Neutrophil (primary cell): ENCODE measurements around the gene PCGF3.

ENCODE experiments used
- H3K27ac ChIP-seq: fragments of 200-600 bp; sonication (generic); 2 replicates; pipeline ENCODE4 v1.5.1; 2016; ENCODE audit warnings: mild to moderate bottlenecking, moderate library complexity
- H3K27me3 ChIP-seq: fragments of 200-600 bp; sonication (generic); 2 replicates; pipeline ENCODE4 v1.6.0; 2016; ENCODE audit warnings: mild to moderate bottlenecking
- H3K36me3 ChIP-seq: fragments of 200-600 bp; sonication (generic); 2 replicates; pipeline ENCODE4 v1.5.1; 2017
- H3K4me1 ChIP-seq, 2 experiments: fragments of 200-600 bp in 1 of 2; sonication (generic) in 1 of 2; 1 replicate in 1 of 2; 2 replicates in 1 of 2; pipeline versions ENCODE4 v1.5.1 to v1.6.1; 2013 to 2016; ENCODE audit warnings: low read depth in 1 of 2, low read length in 1 of 2, mild to moderate bottlenecking in 1 of 2, moderate library complexity in 1 of 2; ENCODE audit not compliant: control insufficient read depth in 1 of 2, insufficient read depth in 1 of 2
- H3K4me3 ChIP-seq, 2 experiments: fragments of 200-600 bp in 1 of 2; sonication (generic) in 1 of 2; 1 replicate in 1 of 2; 2 replicates in 1 of 2; pipeline ENCODE4 v1.5.1; 2013 to 2016; ENCODE audit warnings: low read depth in 1 of 2, low read length in 1 of 2, mild to moderate bottlenecking in 1 of 2, moderate library complexity in 1 of 2
- H3K9me3 ChIP-seq: fragments of 200-600 bp; sonication (generic); 2 replicates; pipeline ENCODE4 v1.5.1; 2016
- TF ChIP-seq, protein P1 (sequence below): fragments of 200-600 bp; sonication (generic); IDR thresholded peaks from 2 replicates; pipeline ENCODE4 v1.5.1; 2016; ENCODE audit warnings: antibody characterized with exemption

Gene PCGF3

DNA sequence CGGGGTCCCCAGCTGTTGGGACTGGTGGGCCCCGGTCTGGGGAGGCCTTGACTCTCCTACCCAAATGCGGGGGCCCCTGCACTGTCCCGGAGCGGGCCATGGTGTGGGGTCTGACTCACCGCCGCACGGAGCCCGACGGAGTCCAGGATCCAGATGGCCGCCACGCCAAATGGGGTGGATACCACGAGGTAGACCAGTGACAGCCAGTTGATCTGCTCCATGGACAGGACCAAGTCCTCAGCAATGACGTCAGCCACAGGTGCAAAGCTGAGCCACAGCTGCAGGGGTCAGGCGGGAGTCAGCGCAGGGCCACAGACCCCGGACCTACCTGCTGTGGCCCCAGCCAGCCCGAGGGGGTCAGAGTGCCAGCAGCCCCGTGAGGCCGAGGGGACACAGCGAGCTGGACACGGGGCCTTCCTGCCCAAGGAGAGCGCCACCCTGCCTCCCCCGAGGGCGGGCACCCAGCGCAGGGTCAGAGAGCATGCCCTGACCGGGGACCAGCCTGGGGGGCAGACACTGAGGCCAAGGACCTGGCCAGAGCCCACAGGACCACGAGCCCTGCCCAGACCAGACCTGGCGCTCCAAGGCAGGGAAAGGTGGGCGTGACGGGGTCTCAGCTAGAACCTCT, 19.1 kb upstream of the PCGF3 start:
- H3K27me3 ChIP-seq: no peaks in the 10 kb centered on the region
- no peaks in the 10 kb centered on the region for H3K36me3 ChIP-seq
- TF ChIP-seq, protein P1, sequence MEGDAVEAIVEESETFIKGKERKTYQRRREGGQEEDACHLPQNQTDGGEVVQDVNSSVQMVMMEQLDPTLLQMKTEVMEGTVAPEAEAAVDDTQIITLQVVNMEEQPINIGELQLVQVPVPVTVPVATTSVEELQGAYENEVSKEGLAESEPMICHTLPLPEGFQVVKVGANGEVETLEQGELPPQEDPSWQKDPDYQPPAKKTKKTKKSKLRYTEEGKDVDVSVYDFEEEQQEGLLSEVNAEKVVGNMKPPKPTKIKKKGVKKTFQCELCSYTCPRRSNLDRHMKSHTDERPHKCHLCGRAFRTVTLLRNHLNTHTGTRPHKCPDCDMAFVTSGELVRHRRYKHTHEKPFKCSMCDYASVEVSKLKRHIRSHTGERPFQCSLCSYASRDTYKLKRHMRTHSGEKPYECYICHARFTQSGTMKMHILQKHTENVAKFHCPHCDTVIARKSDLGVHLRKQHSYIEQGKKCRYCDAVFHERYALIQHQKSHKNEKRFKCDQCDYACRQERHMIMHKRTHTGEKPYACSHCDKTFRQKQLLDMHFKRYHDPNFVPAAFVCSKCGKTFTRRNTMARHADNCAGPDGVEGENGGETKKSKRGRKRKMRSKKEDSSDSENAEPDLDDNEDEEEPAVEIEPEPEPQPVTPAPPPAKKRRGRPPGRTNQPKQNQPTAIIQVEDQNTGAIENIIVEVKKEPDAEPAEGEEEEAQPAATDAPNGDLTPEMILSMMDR: no peak
- H3K9me3 ChIP-seq: no peaks in the 10 kb centered on the region
- peak overlapping the region; percentile 98 for H3K27ac ChIP-seq
- peak overlapping the region in 1 of 2 experiments; percentile 68 for H3K4me3 ChIP-seq
- H3K4me1 ChIP-seq: peaks cover 45 to 67% of the 10 kb centered on the region in 2 experiments

DNA sequence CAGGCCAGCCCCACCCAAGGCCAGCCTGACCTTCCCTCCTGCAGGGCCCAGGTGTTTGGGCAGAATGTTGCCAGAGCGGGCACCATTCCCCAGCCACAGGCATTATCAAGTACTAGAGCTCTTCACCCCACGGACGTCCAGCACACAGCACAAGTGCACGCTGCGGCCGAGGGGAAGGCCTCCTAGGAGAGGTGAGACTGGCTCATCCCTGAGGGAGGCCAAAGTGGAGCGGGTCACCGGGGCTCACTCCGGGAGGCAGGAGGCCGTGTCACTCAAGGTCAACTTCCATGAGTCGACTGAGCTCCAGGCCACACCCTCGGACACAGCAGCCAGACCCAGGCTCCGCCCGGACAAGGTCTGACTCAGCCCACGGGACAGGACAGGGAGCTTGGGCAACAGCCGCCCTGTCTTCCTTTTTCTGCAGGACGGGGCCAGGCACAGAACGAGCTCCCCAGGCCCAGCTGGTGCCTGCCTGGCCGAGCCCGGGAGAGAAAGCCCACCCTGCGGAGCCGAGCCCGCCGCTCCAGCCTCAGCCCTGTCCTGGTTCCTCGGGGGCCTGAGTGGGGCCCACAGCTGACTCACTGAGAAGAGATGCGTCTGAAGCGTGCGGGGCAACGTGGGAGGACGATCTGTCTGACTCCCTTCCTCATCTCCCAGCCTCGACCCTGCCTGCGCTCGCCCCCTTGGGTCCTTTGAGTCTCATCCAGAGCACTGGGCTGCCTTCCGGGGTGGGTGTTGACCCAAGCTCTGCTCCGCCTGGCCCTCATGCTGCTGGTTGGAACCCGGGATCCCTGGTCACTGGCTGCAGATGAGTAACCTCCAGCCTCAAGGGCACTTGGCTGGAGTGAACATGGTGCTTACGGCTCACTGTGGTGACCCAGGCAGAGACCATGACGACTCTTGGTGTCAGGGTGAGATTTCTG, 18.3 kb upstream of the PCGF3 start:
- Histone ChIP-seq H3K4me3 (peak overlapping the region; percentile 61 to 68), H3K4me1 (peaks cover 45 to 61% of the 10 kb centered on the region in 2 experiments), H3K36me3 (no peaks in the 10 kb centered on the region), H3K9me3 (no peaks in the 10 kb centered on the region), H3K27me3 (no peaks in the 10 kb centered on the region), H3K27ac (peak overlapping the region; percentile 98)
- TF ChIP-seq, protein P1: no peak

DNA sequence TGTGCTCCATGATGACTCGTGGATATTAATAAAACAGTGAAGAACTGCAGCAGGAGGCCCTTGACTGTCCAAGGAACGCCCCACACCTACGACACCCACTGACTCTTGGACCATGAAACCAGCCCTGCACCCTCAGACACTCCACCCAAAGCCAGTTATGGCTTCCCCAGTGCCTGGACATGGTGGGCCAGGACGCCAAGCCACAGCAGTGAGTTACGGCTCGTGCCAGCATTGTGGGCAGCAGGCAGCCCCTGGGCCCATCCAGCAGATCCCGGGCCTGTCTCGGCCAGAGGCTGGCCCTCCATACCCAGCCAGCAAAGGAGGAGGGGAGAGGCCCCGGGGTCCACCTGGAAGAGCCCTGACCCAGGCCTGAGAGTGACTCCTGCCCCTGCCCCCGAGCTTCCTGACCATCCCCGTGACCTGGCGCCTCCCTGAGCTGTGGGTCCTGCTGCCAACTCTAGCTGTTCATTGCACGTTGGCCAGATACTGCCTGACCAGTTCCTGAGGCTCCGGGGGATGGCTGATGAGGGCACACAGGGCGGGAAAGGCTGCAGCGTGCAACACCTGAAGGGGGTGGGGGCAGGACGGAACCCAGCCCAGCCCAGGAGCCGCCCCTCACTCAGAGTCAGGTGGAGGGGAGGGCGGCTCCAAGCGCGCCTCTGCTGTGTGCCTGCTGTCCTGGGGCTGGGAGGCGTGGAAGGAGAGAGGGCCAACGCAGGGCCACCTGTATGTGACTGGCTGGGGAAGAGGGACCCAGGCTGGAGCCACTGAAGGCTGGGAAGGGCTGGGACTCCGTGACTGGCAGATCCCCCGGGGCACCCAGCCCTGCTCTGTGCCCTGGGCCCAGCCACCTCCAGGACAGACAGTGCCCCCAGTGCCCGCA, 17.4 kb upstream of the PCGF3 start:
- Histone ChIP-seq H3K9me3 (no peaks in the 10 kb centered on the region), H3K27me3 (no peaks in the 10 kb centered on the region), H3K36me3 (no peaks in the 10 kb centered on the region), H3K4me3 (peak overlapping the region; percentile 61 to 68), H3K4me1 (peaks cover 45 to 58% of the 10 kb centered on the region in 2 experiments), H3K27ac (peak overlapping the region; percentile 98)
- TF ChIP-seq, protein P1: no peak

DNA sequence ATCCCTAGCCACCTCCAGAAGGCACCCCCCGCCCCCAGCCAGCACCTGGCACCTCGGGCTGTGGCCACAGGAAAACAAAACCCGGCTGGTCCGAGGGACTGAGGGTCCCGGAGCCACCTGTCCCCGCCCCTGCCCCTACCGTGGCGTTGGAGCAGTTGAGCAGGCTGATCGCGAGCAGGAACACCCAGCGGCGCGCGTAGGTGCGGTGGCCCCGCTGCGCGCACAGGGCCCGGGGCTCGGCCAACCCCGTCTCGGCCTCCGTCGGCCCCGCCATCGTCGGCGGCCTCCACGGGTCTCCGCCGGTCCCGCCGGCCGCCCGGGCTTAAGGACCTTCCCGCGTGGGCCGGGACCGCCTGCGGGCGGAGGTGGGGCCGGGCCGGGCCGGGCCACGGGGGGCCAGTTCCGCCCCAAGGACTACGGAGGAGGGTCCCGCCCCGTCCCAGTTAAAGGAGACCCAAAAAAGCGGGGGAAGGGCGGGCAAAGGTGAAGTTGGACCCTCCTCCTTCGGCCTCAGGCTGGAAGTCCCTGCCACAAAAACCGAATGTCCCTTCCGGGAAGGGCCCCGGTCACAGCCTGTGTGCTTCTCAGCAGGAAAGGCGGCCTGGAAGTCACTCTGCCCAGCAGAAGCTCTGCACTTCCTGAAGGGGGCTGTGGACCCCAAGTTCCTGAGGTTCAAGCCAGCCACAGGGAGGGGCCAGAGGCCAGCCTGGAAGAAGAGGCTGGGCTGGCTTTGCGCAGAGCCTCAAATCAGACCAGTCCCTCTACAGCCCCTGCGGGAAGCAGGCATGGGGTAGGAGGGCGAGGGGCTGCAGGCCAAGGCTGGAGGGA, 16.6 kb upstream of the PCGF3 start, which contains the start of gene SLC49A3:
SLC49A3 (minus strand) TSS at position 298 of the 828 bp plus-strand sequence; CDS start at position 274, 24 bp downstream.
- Histone ChIP-seq H3K36me3 (no peaks in the 10 kb centered on the region), H3K4me1 (peaks cover 49 to 55% of the 10 kb centered on the region in 2 experiments), H3K27me3 (no peaks in the 10 kb centered on the region), H3K27ac (peak within 1 kb of the TSS; percentile 98), H3K9me3 (no peaks in the 10 kb centered on the region), H3K4me3 (peak within 1 kb of the TSS; percentile 61 to 68)
- TF ChIP-seq, protein P1: no peak
